Keratinocyte (primary cell): ENCODE results near the gene PLEKHM1.
"Not testable (repeated sequence)": the region's sequence is repeated elsewhere in the genome, so short reads cannot be mapped to it uniquely, and the experiment has no call there.

Experiments used
- CTCF ChIP-seq, 3 experiments: IDR thresholded peaks in 1 of 3; conservative IDR thresholded peaks in 1 of 3; optimal IDR thresholded peaks in 1 of 3; 2 replicates in 2 of 3; 3 replicates in 1 of 3; pipeline versions ENCODE3 to v1.5.1; 2011; ENCODE audit warnings: low read length in 3 of 3, mild to moderate bottlenecking in 3 of 3, moderate library complexity in 2 of 3, control low read depth in 1 of 3, inconsistent platforms in 1 of 3; ENCODE audit not compliant: insufficient read depth in 2 of 3; ENCODE audit errors: extremely low read depth in 1 of 3
- EZH2 ChIP-seq: IDR thresholded peaks from one replicate; pipeline ENCODE4 v1.6.1; 2012; ENCODE audit warnings: inconsistent platforms, mild to moderate bottlenecking, low read length, moderate library complexity

DNA sequence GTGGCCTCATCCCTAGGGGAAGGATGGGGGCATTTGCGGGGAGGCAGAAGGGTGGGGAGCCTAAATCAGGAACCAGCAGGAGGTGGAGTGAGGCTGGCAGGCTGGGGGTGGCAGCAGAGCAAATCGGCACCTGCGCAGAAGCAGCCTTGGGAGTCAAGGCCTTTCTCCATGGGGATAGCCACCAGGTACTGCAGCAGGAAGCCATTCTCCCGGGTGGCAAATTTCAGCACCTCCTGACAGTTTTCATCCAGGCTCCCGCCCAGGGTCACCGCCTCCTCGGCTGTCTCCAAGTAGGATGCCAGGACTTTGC lies 37.3 kb downstream of the PLEKHM1 start:
- not testable (repeated sequence) for TF ChIP-seq CTCF (optimal IDR thresholded peaks at IDR 0.05 in 1 of 3, IDR thresholded peaks at IDR 0.05 in 1 of 3, conservative IDR thresholded peaks at IDR 0.05 in 1 of 3; ENCODE audit: extremely low read depth in 1 of 3, insufficient read depth in 2 of 3, low read length in 3 of 3); EZH2
